ENCODE data around the gene CEP78.
"Not testable (repeated sequence)": the region's sequence is repeated elsewhere in the genome, so short reads cannot be mapped to it uniquely, and the experiment has no call there.

The CEP78 gene

DNA sequence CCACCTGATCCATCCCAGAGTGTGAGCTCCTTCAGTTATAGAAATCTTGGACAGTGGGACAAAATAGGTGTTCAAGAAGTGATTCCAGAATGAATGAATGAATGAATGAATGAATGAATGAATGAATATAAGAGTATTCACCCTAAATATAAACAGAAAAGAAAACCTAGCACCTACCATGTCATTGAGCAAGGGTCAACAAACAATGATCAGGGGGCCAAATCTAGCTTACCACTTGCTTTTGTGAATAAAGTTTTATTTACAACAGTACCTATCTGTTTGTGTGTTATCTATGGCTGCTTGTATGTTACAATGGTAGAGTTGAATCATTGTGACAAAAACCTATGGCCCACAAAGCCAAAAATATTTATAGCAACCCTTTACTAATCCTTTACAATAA lies 43.9 kb upstream of the CEP78 start:
- no peak overlapping the region for H3K4me3 ChIP-seq (replicated peaks; ENCODE audit: low read depth, low read length)
- no peaks in the 10 kb centered on the region for H3K36me3 ChIP-seq (ENCODE audit: control insufficient read depth, insufficient read depth, low read length)
- TF ChIP-seq, protein P1, sequence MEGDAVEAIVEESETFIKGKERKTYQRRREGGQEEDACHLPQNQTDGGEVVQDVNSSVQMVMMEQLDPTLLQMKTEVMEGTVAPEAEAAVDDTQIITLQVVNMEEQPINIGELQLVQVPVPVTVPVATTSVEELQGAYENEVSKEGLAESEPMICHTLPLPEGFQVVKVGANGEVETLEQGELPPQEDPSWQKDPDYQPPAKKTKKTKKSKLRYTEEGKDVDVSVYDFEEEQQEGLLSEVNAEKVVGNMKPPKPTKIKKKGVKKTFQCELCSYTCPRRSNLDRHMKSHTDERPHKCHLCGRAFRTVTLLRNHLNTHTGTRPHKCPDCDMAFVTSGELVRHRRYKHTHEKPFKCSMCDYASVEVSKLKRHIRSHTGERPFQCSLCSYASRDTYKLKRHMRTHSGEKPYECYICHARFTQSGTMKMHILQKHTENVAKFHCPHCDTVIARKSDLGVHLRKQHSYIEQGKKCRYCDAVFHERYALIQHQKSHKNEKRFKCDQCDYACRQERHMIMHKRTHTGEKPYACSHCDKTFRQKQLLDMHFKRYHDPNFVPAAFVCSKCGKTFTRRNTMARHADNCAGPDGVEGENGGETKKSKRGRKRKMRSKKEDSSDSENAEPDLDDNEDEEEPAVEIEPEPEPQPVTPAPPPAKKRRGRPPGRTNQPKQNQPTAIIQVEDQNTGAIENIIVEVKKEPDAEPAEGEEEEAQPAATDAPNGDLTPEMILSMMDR (IDR thresholded peaks at IDR 0.05; ENCODE audit: insufficient read depth, low read length, poor library complexity, severe bottlenecking) = no peak
- no peak for DNase-seq (ENCODE audit: extremely low read depth, insufficient read length)
- H3K27me3 ChIP-seq (replicated peaks; ENCODE audit: control insufficient read depth, insufficient read depth, low read length) = no peaks in the 10 kb centered on the region

DNA sequence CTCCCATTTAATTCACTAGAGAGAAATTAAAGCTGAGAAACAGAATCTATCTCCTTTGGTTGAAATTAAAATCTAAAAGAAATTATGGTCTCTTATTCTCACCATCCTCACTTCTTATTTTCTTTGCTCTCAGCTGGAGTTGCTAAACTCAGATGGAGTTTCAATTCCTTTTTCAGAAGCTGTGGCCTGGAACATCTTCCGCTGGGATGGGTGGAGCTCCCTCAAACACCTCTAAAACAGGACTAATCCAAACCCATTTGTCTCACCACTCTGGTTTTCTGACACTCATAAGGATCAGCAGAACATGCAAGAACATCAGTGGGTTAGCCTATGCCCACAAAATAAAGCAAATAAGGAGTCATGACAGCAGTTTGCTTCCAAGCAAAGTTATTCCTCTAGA lies 39.6 kb upstream of the CEP78 start:
- Histone ChIP-seq H3K27me3 (replicated peaks; ENCODE audit: control insufficient read depth, insufficient read depth, low read length) (no peaks in the 10 kb centered on the region), H3K36me3 (ENCODE audit: control insufficient read depth, insufficient read depth, low read length) (no peaks in the 10 kb centered on the region), H3K4me3 (replicated peaks; ENCODE audit: low read depth, low read length) (no peak overlapping the region)
- DNase-seq (ENCODE audit: extremely low read depth, insufficient read length) = no peak
- TF ChIP-seq, protein P1 (IDR thresholded peaks at IDR 0.05; ENCODE audit: insufficient read depth, low read length, poor library complexity, severe bottlenecking) = no peak

DNA sequence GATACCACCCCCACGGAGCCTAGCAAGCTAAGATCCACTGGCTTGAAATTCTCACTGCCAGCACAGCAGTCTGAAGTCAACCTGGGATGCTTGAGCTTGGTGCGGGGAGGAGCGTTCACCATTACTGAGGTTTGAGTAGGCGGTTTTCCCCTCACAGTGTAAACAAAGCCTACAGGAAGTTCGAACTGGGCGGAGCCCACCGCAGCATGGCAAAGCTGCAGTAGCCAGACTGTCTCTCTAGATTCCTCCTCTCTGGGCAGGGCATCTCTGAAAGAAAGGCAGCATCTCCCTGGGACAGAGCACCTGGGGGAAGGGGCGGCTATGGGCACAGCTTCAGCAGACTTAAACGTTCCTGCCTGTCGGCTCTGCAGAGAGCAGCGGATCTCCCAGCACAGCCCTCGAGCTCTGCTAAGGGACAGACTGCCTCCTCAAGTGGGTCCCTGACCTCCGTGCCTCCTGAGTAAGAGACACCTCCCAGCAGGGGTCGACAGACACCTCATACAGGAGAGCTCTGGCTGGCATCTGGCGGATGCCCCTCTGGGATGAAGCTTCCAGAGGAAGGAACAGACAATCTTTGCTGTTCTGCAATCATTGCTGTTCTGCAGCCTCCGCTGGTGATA lies 34.6 kb upstream of the CEP78 start:
- not testable (repeated sequence) for H3K27me3 ChIP-seq (replicated peaks; ENCODE audit: control insufficient read depth, insufficient read depth, low read length); H3K36me3 ChIP-seq (ENCODE audit: control insufficient read depth, insufficient read depth, low read length); H3K4me3 ChIP-seq (replicated peaks; ENCODE audit: low read depth, low read length)
- DNase-seq (ENCODE audit: extremely low read depth, insufficient read length) = peak; percentile 21

DNA sequence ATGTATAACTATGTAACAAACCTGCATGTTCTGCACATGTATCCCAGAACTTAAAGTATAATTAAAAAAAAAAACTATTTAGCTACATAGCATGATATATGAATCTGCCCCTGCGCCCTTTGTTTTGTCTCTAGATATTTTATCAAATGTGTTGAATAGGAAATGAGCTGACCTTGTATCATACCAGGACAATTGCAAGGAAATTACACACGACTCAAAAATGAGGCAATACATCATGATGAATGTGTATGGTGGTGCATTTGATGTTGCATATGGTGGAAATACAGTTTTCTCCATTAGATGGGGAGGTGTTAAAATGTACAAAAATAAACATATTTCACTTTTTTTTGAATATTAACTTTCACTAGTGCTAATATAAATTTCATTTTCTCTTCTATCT lies 28.6 kb upstream of the CEP78 start:
- H3K27me3 ChIP-seq (replicated peaks; ENCODE audit: control insufficient read depth, insufficient read depth, low read length) = no peaks in the 10 kb centered on the region
- TF ChIP-seq, protein P1 (IDR thresholded peaks at IDR 0.05; ENCODE audit: insufficient read depth, low read length, poor library complexity, severe bottlenecking) = no peak
- H3K4me3 ChIP-seq (replicated peaks; ENCODE audit: low read depth, low read length) = no peak overlapping the region
- no peaks in the 10 kb centered on the region for H3K36me3 ChIP-seq (ENCODE audit: control insufficient read depth, insufficient read depth, low read length)
- DNase-seq (ENCODE audit: extremely low read depth, insufficient read length) = no peak

DNA sequence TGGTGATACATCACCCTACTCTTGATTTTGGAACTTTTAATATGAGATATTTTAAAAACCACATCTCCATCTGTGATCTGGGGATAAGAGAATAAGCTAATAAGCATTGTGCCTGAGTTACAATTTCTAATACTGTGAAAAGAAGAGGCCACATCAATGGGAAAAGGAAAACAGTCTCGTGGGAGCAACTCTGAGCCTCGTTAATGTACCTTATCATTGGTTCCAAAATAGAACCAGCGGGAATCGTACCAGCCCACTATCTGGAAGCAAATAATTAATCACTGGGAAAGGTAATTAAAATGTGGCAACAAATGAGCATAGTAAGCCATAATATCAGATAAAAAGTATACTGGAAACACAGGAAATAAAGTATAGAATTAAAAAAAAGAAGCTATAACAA lies 28.0 kb upstream of the CEP78 start:
- H3K27me3 ChIP-seq (replicated peaks; ENCODE audit: control insufficient read depth, insufficient read depth, low read length) = no peaks in the 10 kb centered on the region
- H3K4me3 ChIP-seq (replicated peaks; ENCODE audit: low read depth, low read length) = no peak overlapping the region
- no peak for DNase-seq (ENCODE audit: extremely low read depth, insufficient read length)
- H3K36me3 ChIP-seq (ENCODE audit: control insufficient read depth, insufficient read depth, low read length) = no peaks in the 10 kb centered on the region
- TF ChIP-seq, protein P1 (IDR thresholded peaks at IDR 0.05; ENCODE audit: insufficient read depth, low read length, poor library complexity, severe bottlenecking) = no peak

DNA sequence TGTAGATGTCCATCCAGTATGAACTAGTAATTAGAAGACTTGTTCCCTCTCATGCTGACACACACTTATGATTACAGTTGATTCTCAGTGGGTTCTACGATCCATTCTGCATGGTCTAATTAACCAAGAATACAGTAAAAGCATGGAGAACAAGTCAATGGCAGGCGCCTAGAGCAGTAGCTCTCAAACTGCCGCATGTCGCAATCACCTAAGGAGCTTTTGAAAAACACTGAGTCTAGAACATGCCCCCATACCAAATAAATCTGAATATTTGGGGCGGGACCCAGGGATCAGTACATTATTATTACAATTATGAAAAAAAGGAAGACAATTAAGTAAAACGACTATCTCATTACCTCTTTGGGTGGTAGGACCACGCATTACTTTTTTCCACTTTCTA lies 26.7 kb upstream of the CEP78 start:
- TF ChIP-seq, protein P1 (IDR thresholded peaks at IDR 0.05; ENCODE audit: insufficient read depth, low read length, poor library complexity, severe bottlenecking) = no peak

More for the DNA sequence above, 26.7 kb upstream of the CEP78 start:
- DNase-seq (ENCODE audit: extremely low read depth, insufficient read length) = no peak
- no peak overlapping the region for H3K4me3 ChIP-seq (replicated peaks; ENCODE audit: low read depth, low read length)
- no peaks in the 10 kb centered on the region for H3K27me3 ChIP-seq (replicated peaks; ENCODE audit: control insufficient read depth, insufficient read depth, low read length)
- H3K36me3 ChIP-seq (ENCODE audit: control insufficient read depth, insufficient read depth, low read length) = no peaks in the 10 kb centered on the region
